SK-N-SH (cell line): ENCODE measurements around the gene TBL3. TPM values are rescaled to one million over a fixed set of nuclear protein-coding genes. Genes with fewer than 3 reads are reported as not detected.

Experiments
- CTCF ChIA-PET: fragments of 300-600, 350-600 bp; formaldehyde crosslinking; extraction: SDS; loops from one replicate; lab custom pipeline; 2021; lab: Yijun Ruan, JAX
- POLR2A ChIA-PET: fragments of 350-600 bp; sonication (Branson Sonifier 250); formaldehyde crosslinking; extraction: SDS; loops from one replicate; lab custom pipeline; 2020; ENCODE audit warnings: antibody characterized with exemption, inconsistent platforms; lab: Yijun Ruan, JAX
- DNase-seq: peaks from one replicate; pipeline ENCODE4 v3.0.0; 2012
- H2AFZ ChIP-seq: fragments of 200-600 bp; sonication (generic); 2 replicates; pipeline ENCODE4 v1.8.1; 2016; ENCODE audit warnings: antibody characterized with exemption, mild to moderate bottlenecking, low read depth
- H3F3A ChIP-seq: fragments of 200-600 bp; sonication (generic); replicated peaks from 2 replicates; pipeline ENCODE3; 2016; ENCODE audit warnings: antibody characterized with exemption, mild to moderate bottlenecking; ENCODE audit not compliant: insufficient read depth
- H3K27ac ChIP-seq, 2 experiments: fragments of 200-500 bp in 1 of 2; fragments of 200-600 bp in 1 of 2; sonication (Bioruptor generic) in 1 of 2; sonication (generic), shearing (Covaris generic) in 1 of 2; 2 replicates each; pipeline versions ENCODE4 v1.5.1 to v1.6.1; 2014 to 2016; ENCODE audit warnings: low read depth in 2 of 2, inconsistent platforms in 1 of 2, low read length in 1 of 2, mild to moderate bottlenecking in 1 of 2, mixed read lengths in 1 of 2
- H3K27me3 ChIP-seq: fragments of 200-600 bp; sonication (generic), shearing (Covaris generic); 2 replicates; pipeline ENCODE4 v1.6.1; 2016; ENCODE audit warnings: mixed run types; ENCODE audit not compliant: insufficient read depth
- H3K36me3 ChIP-seq, 2 experiments: fragments of 200-500 bp in 1 of 2; fragments of 200-600 bp in 1 of 2; sonication (Bioruptor generic) in 1 of 2; sonication (generic) in 1 of 2; replicated peaks in 1 of 2; 2 replicates each; pipeline versions ENCODE3 to v1.5.1; 2014 to 2016; ENCODE audit warnings: low read length in 1 of 2, mild to moderate bottlenecking in 1 of 2; ENCODE audit not compliant: insufficient read depth in 2 of 2, control insufficient read depth in 1 of 2
- H3K4me1 ChIP-seq, 2 experiments: fragments of 200-500 bp in 1 of 2; fragments of 200-600 bp in 1 of 2; sonication (Bioruptor generic) in 1 of 2; sonication (generic), shearing (Covaris generic) in 1 of 2; 2 replicates each; pipeline versions ENCODE4 v1.5.1 to v1.6.1; 2014 to 2016; ENCODE audit warnings: low read depth in 1 of 2, low read length in 1 of 2, mixed run types in 1 of 2; ENCODE audit not compliant: insufficient read depth in 2 of 2, control insufficient read depth in 1 of 2
- H3K4me2 ChIP-seq: fragments of 200-600 bp; sonication (generic), shearing (Covaris generic); 2 replicates; pipeline ENCODE4 v1.6.1; 2017; ENCODE audit warnings: mixed run types
- H3K4me3 ChIP-seq, 2 experiments: fragments of 200-500 bp in 1 of 2; fragments of 200-600 bp in 1 of 2; sonication (Bioruptor generic) in 1 of 2; sonication (generic), shearing (Covaris generic) in 1 of 2; 2 replicates each; pipeline versions ENCODE4 v1.5.1 to v1.8.1; 2014 to 2016; ENCODE audit warnings: low read depth in 2 of 2, inconsistent platforms in 1 of 2, low read length in 1 of 2, mild to moderate bottlenecking in 1 of 2, mixed read lengths in 1 of 2, moderate library complexity in 1 of 2
- H3K79me2 ChIP-seq: fragments of 200-600 bp; sonication (generic); 2 replicates; pipeline ENCODE4 v1.8.1; 2017; ENCODE audit warnings: mild to moderate bottlenecking; ENCODE audit not compliant: insufficient read depth
- H3K9ac ChIP-seq: fragments of 200-600 bp; sonication (generic); 2 replicates; pipeline ENCODE4 v1.6.1; 2017; ENCODE audit warnings: mixed run types
- H3K9me2 ChIP-seq: fragments of 200-600 bp; sonication (generic); 2 replicates; pipeline ENCODE4 v1.6.1; 2017; ENCODE audit warnings: mixed run types
- H3K9me3 ChIP-seq: fragments of 200-600 bp; sonication (generic); 2 replicates; pipeline ENCODE4 v1.6.1; 2017; ENCODE audit warnings: mixed run types, mild to moderate bottlenecking, moderate library complexity
- H4K20me1 ChIP-seq: fragments of 200-600 bp; sonication (generic); 2 replicates; pipeline ENCODE4 v1.6.1; 2017; ENCODE audit warnings: mild to moderate bottlenecking, mixed run types; ENCODE audit not compliant: insufficient read depth
- CHD2 ChIP-seq: fragments of 150-350 bp; IDR thresholded peaks from 2 replicates; pipeline ENCODE4 v1.6.1; 2018; ENCODE audit warnings: low read length; ENCODE audit not compliant: partially characterized antibody
- CTCF ChIP-seq: fragments of 200-600 bp; sonication (generic); IDR thresholded peaks from 2 replicates; pipeline ENCODE4 v1.6.1; 2017; ENCODE audit warnings: antibody characterized with exemption, mild to moderate bottlenecking, moderate library complexity
- ELF1 ChIP-seq: IDR thresholded peaks from 2 replicates; pipeline ENCODE4 v1.4.0; 2012
- EP300 ChIP-seq, 2 experiments: IDR thresholded peaks; 2 replicates each; pipeline versions ENCODE4 v1.4.0 to v1.6.1; 2012; ENCODE audit warnings: borderline replicate concordance in 1 of 2, low read depth in 1 of 2, low read length in 1 of 2
- FOXM1 ChIP-seq: IDR thresholded peaks from 2 replicates; pipeline ENCODE4 v1.4.0; 2012; ENCODE audit warnings: low read depth, mild to moderate bottlenecking
- GABPA ChIP-seq: IDR thresholded peaks from 2 replicates; pipeline ENCODE4 v1.4.0; 2012; ENCODE audit warnings: low read depth, mild to moderate bottlenecking
- GATA2 ChIP-seq: sonication (generic); formaldehyde crosslinking; IDR thresholded peaks from 2 replicates; pipeline ENCODE4 v1.5.0; 2020; ENCODE audit warnings: mild to moderate bottlenecking, missing genetic modification reagents
- IRF3 ChIP-seq: fragments of 150-350 bp; IDR thresholded peaks from 2 replicates; pipeline ENCODE4 v1.6.1; 2016; ENCODE audit warnings: mild to moderate bottlenecking, low read depth, low read length
- MXI1 ChIP-seq: IDR thresholded peaks from 2 replicates; pipeline ENCODE4 v1.6.1; 2012; ENCODE audit warnings: mild to moderate bottlenecking, low read depth, low read length, improper control_type of control experiment
- NRF1 ChIP-seq: IDR thresholded peaks from 2 replicates; pipeline ENCODE4 v1.6.1; 2012; ENCODE audit warnings: low read depth, mild to moderate bottlenecking, low read length
- PBX3 ChIP-seq: IDR thresholded peaks from 2 replicates; pipeline ENCODE4; 2012
- POLR2AphosphoS5 ChIP-seq: IDR thresholded peaks from 2 replicates; pipeline ENCODE4 v1.6.1; 2012; ENCODE audit warnings: low read depth, low read length
- TEAD4 ChIP-seq: IDR thresholded peaks from 2 replicates; pipeline ENCODE4 v1.4.0; 2012; ENCODE audit warnings: mild to moderate bottlenecking, borderline replicate concordance; ENCODE audit not compliant: insufficient read depth
- USF2 ChIP-seq: fragments of 150-350 bp; IDR thresholded peaks from 2 replicates; pipeline ENCODE4 v1.6.1; 2017; ENCODE audit warnings: antibody characterized with exemption, low read length, low read depth, borderline replicate concordance
- YY1 ChIP-seq: IDR thresholded peaks from 2 replicates; pipeline ENCODE4 v1.4.0; 2012; ENCODE audit warnings: low read depth, mild to moderate bottlenecking
- ZBTB33 ChIP-seq: IDR thresholded peaks from 2 replicates; pipeline ENCODE4 v1.4.0; 2012; ENCODE audit warnings: low read depth, borderline replicate concordance
- WGBS: methylation state at CpG from one replicate; pipeline ENCODE4 v1.1.6; 2017; ENCODE audit warnings: low lambda C conversion rate; 5-methylcytosine and 5-hydroxymethylcytosine counted together
- polyA plus RNA-seq, 3 experiments: library from polyadenylated mRNA; depleted of rRNA; stranded (reverse); fragments of >200 nt; gene quantifications; 2 replicates each; pipeline ENCODE4 v1.2.3, GENCODE V29; 2012

The TBL3 gene
- polyA plus RNA-seq, 1 of the 3 experiments (the other 2 are of a cell fraction): 37.1 TPM

- Histone ChIP-seq H3K79me2 (peaks cover 23% of the 10 kb centered on the region; the same call in 1 of the 2 replicates), H3F3A (peaks cover 7% of the 10 kb centered on the region), H4K20me1 (peaks cover 8% of the 10 kb centered on the region; the same call in 1 of the 2 replicates), H3K4me1 (peaks cover 20 to 30% of the 10 kb centered on the region in 2 experiments; a peak in 3 of 4 replicates), H3K9ac (no peak overlapping the region), H2AFZ (no peak overlapping the region), H3K27me3 (no peaks in the 10 kb centered on the region), H3K9me2 (no peaks in the 10 kb centered on the region), H3K36me3 (peaks cover 0 to 6% of the 10 kb centered on the region in 2 experiments), H3K4me3 (no peak overlapping the region), H3K4me2 (no peak overlapping the region), H3K27ac (no peak overlapping the region)
- WGBS: 92% methylated on average over 9 of the region's 22 CpGs
- POLR2A ChIA-PET: no interaction called here
- CTCF ChIA-PET: interaction anchor here (1.2 kb wide), 1 partner anchor 10 kb away, joined by 3 read pairs; no protein-coding TSS in a partner anchor
- DNase-seq: no peak
- TF ChIP-seq PBX3: no peak
- no peak for TF ChIP-seq MXI1
- TF ChIP-seq POLR2AphosphoS5: no peak
- no peak for TF ChIP-seq CTCF
- no peak for TF ChIP-seq GATA2
- no peak for TF ChIP-seq YY1
- TF ChIP-seq TEAD4: no peak
- no peak for TF ChIP-seq NRF1
- TF ChIP-seq CHD2: no peak
- TF ChIP-seq USF2: no peak
- no peak for TF ChIP-seq FOXM1
- no peak for TF ChIP-seq EP300 (IDR thresholded peaks at IDR 0.05; ENCODE audit: borderline replicate concordance in 1 of 2, low read depth in 1 of 2, low read length in 1 of 2)
- no peak for TF ChIP-seq ELF1
- no peak for TF ChIP-seq IRF3
- no peak for TF ChIP-seq GABPA
- TF ChIP-seq ZBTB33: no peak
- TF ChIP-seq, all 33 proteins: peak for 0
- no peaks in the 10 kb centered on the region for H3K9me3 ChIP-seq
These were observed 57.5 kb downstream of the TBL3 start for GRCh38 chr16:2029350-2029749.
